Subcutaneous abdominal adipose tissue (tissue), 5 donors: ENCODE measurements around the gene ADGRD1.

Experiments used
- H3K27ac ChIP-seq: one replicate; pipeline ENCODE4 v1.7.0; 2013; ENCODE audit warnings: low read depth, mild to moderate bottlenecking, inconsistent platforms, low read length, moderate library complexity
- H3K27me3 ChIP-seq, 5 donors: one replicate each; pipeline ENCODE4 v1.7.0; 2013; ENCODE audit warnings: low read length in 5 of 5, inconsistent platforms in 1 of 5; ENCODE audit not compliant: control insufficient read depth in 5 of 5, insufficient read depth in 4 of 5
- H3K36me3 ChIP-seq, 5 donors: one replicate each; pipeline ENCODE4 v1.7.0; 2013; ENCODE audit warnings: low read length in 5 of 5; ENCODE audit not compliant: control insufficient read depth in 5 of 5, insufficient read depth in 5 of 5
- H3K4me1 ChIP-seq, 5 donors: one replicate each; pipeline ENCODE4 v1.7.0; 2013; ENCODE audit warnings: low read length in 5 of 5, mild to moderate bottlenecking in 3 of 5, moderate library complexity in 1 of 5; ENCODE audit not compliant: control insufficient read depth in 5 of 5, insufficient read depth in 5 of 5
- H3K4me3 ChIP-seq, 5 donors: one replicate each; pipeline ENCODE4 v1.7.0; 2013; ENCODE audit warnings: low read length in 5 of 5, low read depth in 1 of 5
- H3K9ac ChIP-seq, 5 donors: one replicate each; pipeline ENCODE4 v1.7.0; 2013; ENCODE audit warnings: low read length in 5 of 5, mild to moderate bottlenecking in 4 of 5, moderate library complexity in 3 of 5
- H3K9me3 ChIP-seq, 5 donors: one replicate each; pipeline ENCODE4 v1.7.0; 2013; ENCODE audit warnings: low read length in 5 of 5; ENCODE audit not compliant: control insufficient read depth in 5 of 5
- donor health status: healthy.
- donor health status: healthy.
- donor health status: healthy.
- donor health status: healthy.
- donor health status: healthy.

The ADGRD1 gene

DNA sequence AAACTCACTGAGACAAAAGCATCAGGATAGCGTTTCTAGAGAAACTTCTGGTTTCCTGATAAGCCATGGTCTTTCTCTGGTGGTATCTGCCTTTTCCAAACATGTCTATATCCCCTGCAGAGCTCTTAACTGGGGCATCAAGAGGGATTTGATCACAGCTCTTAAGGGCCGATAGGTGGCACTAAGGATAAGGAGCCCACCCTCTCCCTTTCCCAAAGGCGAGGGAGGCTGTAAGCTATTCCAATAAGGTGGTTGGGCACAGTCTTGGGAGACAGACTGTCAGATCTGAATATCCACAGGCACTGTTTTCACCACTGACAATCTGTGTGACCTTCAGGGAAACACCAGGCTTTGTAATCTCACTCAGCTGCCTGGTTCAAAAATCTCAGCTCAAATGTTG lies 206.0 kb downstream of the ADGRD1 start:
- Histone ChIP-seq H3K4me1 (no peaks in the 10 kb centered on the region), H3K27ac (no peak overlapping the region), H3K9ac (no peak overlapping the region), H3K36me3 (no peaks in the 10 kb centered on the region), H3K27me3 (peaks cover 0 to 12% (median 8%) of the 10 kb centered on the region in 5 donors), H3K9me3 (no peaks in the 10 kb centered on the region), H3K4me3 (no peak overlapping the region)

- Histone ChIP-seq H3K36me3 (no peaks in the 10 kb centered on the region), H3K9ac (no peak overlapping the region), H3K9me3 (no peaks in the 10 kb centered on the region), H3K4me3 (no peak overlapping the region), H3K27ac (no peak overlapping the region), H3K27me3 (peaks cover 0 to 13% (median 11%) of the 10 kb centered on the region in 5 donors), H3K4me1 (no peaks in the 10 kb centered on the region)
Observed at GRCh38 chr12:131162113-131162512, 208.4 kb downstream of the ADGRD1 start.

GRCh38 chr12:131163189-131163738 lies 209.6 kb downstream of the ADGRD1 start:
- Histone ChIP-seq H3K4me3 (no peak overlapping the region), H3K9me3 (no peaks in the 10 kb centered on the region), H3K27me3 (peaks cover 0 to 13% (median 11%) of the 10 kb centered on the region in 5 donors), H3K36me3 (no peaks in the 10 kb centered on the region), H3K4me1 (peaks cover 0 to 8% (median 0%) of the 10 kb centered on the region in 5 donors), H3K9ac (no peak overlapping the region), H3K27ac (no peak overlapping the region)

DNA sequence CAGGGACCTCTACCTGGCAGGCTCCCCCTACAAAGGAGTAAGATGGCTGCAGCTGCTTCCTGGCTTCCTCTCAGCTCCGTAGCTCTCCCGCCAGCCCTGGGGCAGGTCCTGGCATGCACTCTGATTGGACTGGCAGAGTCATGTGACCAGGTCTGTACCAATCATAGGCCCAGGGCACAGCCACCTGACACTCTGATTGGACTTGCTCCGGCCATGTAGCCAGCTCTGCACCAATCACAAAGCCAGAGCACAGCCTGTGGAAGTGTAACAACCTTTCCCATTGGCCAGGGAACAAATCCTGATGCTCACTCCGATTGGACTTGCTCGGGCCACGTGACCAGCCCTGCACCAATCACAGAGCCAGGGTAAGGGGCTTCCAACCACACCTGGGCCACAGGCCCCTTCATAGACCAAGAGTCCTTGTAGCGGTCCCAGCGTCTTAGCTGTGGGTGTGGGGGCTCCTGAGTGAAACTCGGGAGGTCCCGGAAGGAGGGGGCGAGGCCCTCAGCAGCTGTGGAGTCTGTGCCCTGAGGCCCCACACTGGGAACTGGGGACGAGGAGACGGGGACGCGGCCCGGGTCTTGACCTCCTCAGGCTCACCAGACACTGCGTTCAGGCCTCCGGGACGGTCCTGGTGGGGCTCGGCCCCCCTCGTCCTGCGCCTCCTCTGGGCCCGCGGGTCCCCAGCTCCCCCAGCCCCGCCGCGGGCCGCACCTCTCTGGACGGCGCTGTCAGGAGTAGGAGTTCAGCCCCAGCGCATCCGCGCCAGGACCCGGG lies 210.6 kb downstream of the ADGRD1 start:
- no peak overlapping the region for H3K27ac ChIP-seq
- no peaks in the 10 kb centered on the region for H3K9me3 ChIP-seq
- no peaks in the 10 kb centered on the region for H3K36me3 ChIP-seq
- peaks cover 0 to 8% (median 0%) of the 10 kb centered on the region in 5 donors for H3K4me1 ChIP-seq
- H3K4me3 ChIP-seq: no peak overlapping the region
- H3K9ac ChIP-seq: no peak overlapping the region
- peaks cover 0 to 13% (median 11%) of the 10 kb centered on the region in 5 donors for H3K27me3 ChIP-seq

DNA sequence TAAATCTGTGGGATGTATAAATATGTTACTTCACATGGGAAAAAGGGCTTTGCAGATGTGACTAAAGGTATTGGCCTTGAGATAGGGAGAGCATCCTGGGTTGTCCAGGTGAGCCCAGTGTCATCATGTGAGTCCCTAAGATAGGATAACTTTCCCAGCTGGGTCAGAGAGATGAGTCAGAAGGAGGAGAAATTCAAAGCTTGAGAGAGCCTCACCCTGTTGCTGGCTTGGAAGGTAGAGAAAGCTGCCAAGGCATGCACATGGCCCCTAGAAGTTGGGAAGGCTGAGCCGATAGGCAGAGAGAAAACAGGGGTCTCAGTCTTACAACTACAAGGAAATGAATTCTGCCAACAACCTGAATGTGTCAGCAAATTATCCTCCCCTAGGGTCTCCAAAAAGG lies 213.0 kb downstream of the ADGRD1 start:
- H3K27me3 ChIP-seq: peaks cover 0 to 13% (median 11%) of the 10 kb centered on the region in 5 donors
- H3K27ac ChIP-seq: no peak overlapping the region
- H3K4me3 ChIP-seq: no peak overlapping the region
- H3K9me3 ChIP-seq: no peaks in the 10 kb centered on the region
- peaks cover 0 to 8% (median 0%) of the 10 kb centered on the region in 5 donors for H3K4me1 ChIP-seq
- H3K36me3 ChIP-seq: no peaks in the 10 kb centered on the region
- H3K9ac ChIP-seq: no peak overlapping the region

GRCh38 chr12:131167334-131167733 lies 213.6 kb downstream of the ADGRD1 start:
- Histone ChIP-seq H3K4me1 (peaks cover 0 to 8% (median 0%) of the 10 kb centered on the region in 5 donors), H3K27ac (no peak overlapping the region), H3K27me3 (peaks cover 0 to 12% (median 9%) of the 10 kb centered on the region in 5 donors), H3K9ac (no peak overlapping the region), H3K9me3 (no peaks in the 10 kb centered on the region), H3K4me3 (no peak overlapping the region), H3K36me3 (no peaks in the 10 kb centered on the region)

GRCh38 chr12:131171029-131171428 lies 217.3 kb downstream of the ADGRD1 start:
- peaks cover 4 to 14% (median 5%) of the 10 kb centered on the region in 5 donors for H3K9me3 ChIP-seq
- H3K4me3 ChIP-seq: no peak overlapping the region
- H3K4me1 ChIP-seq: peaks cover 0 to 8% (median 0%) of the 10 kb centered on the region in 5 donors
- H3K27ac ChIP-seq: no peak overlapping the region
- H3K9ac ChIP-seq: no peak overlapping the region
- H3K27me3 ChIP-seq: peaks cover 0 to 5% (median 0%) of the 10 kb centered on the region in 5 donors
- no peaks in the 10 kb centered on the region for H3K36me3 ChIP-seq

GRCh38 chr12:131174901-131175300 lies 221.2 kb downstream of the ADGRD1 start:
- Histone ChIP-seq H3K4me1 (no peaks in the 10 kb centered on the region), H3K36me3 (no peaks in the 10 kb centered on the region), H3K4me3 (no peak overlapping the region), H3K27ac (no peak overlapping the region), H3K9me3 (peaks cover 7 to 16% (median 8%) of the 10 kb centered on the region in 5 donors), H3K9ac (no peak overlapping the region), H3K27me3 (peaks cover 0 to 9% (median 2%) of the 10 kb centered on the region in 5 donors)

DNA sequence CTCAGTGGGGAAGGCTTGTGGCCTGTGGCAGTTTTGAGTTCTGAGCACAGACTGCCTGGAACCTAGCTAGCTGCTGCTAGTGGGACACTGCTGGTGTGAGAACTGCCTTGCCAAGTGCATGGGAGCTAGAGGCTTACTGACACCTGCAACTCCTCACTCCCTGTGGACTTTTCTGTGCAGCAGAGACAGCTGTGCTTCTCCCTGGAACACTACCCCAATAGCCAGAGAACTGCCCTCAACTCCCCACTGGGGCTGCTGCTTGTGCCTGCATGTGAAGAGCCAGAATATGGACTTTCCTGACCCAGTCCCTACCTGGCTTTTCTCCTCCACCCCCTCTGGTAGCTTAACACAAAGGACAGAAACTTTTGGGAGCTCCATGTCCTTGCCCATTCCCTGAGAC lies 222.6 kb downstream of the ADGRD1 start:
- H3K36me3 ChIP-seq: no peaks in the 10 kb centered on the region
- H3K9ac ChIP-seq: no peak overlapping the region
- no peaks in the 10 kb centered on the region for H3K4me1 ChIP-seq
- H3K4me3 ChIP-seq: no peak overlapping the region
- H3K27me3 ChIP-seq: peaks cover 0 to 9% (median 2%) of the 10 kb centered on the region in 5 donors
- no peak overlapping the region for H3K27ac ChIP-seq
- H3K9me3 ChIP-seq: peaks cover 7 to 16% (median 8%) of the 10 kb centered on the region in 5 donors

DNA sequence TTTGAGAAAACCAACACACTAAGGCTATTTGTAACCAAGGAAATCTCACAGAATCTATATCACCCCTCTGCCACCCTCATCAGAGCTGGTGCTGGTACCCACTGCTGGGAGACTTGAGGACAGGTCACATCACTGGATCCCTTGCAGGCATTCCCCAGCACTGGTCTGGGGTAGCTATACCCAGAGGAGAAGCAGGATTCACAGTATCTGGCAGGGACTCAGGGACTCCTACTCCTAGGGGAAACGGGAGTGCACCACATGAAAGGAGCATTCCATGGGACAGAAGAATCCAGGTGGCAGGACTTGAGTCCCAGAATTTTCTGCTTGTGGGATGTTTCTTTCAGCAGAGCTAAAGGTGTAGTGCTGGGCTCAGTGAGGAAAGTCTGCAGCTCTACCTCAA lies 223.2 kb downstream of the ADGRD1 start:
- no peaks in the 10 kb centered on the region for H3K4me1 ChIP-seq
- no peak overlapping the region for H3K9ac ChIP-seq
- no peaks in the 10 kb centered on the region for H3K36me3 ChIP-seq
- no peak overlapping the region for H3K27ac ChIP-seq
- H3K9me3 ChIP-seq: peaks cover 7 to 16% (median 8%) of the 10 kb centered on the region in 5 donors
- H3K27me3 ChIP-seq: peaks cover 0 to 9% (median 2%) of the 10 kb centered on the region in 5 donors
- H3K4me3 ChIP-seq: no peak overlapping the region
